ENCODE data around the gene ADRB2. TPM values are rescaled to one million over a fixed set of nuclear protein-coding genes. Genes with fewer than 3 reads are reported as not detected.

The ADRB2 gene
- total RNA-seq, 1 experiment from 2014 or later: 0.26 TPM

- H2BK15ac ChIP-seq (ENCODE audit: low read depth, low read length): no peak overlapping the region
- H3T11ph ChIP-seq (ENCODE audit: low read length): no peak overlapping the region
- H2BK5ac ChIP-seq (ENCODE audit: insufficient read length, low read length): no peak overlapping the region
- no peak overlapping the region for H2BK12ac ChIP-seq (ENCODE audit: insufficient read length, low read depth, low read length)
- no peak for DNase-seq
- H3K4me1 Mint-ChIP-seq: no peaks in the 10 kb centered on the region
- no peaks in the 10 kb centered on the region for H4K20me1 ChIP-seq (ENCODE audit: control insufficient read depth, insufficient read depth, insufficient read length)
- H3K4me2 ChIP-seq (ENCODE audit: insufficient read depth, insufficient read length, low read length): no peak overlapping the region
- H3K36me3 Mint-ChIP-seq (ENCODE audit: insufficient read depth in 1 of 3, low read depth in 3 of 3): no peaks in the 10 kb centered on the region
- no peak overlapping the region for H3K4me3 Mint-ChIP-seq
- no peaks in the 10 kb centered on the region for H3K27me3 ChIP-seq (ENCODE audit: insufficient read depth, low read length)
- H3K56ac ChIP-seq (ENCODE audit: insufficient read length, low read depth, low read length): no peak overlapping the region
- H2BK120ac ChIP-seq (ENCODE audit: low read depth, low read length, poor library complexity, severe bottlenecking): no peak overlapping the region
- no peaks in the 10 kb centered on the region for H3K9me3 Mint-ChIP-seq
- H3K27ac Mint-ChIP-seq: no peak overlapping the region; a peak in 1 of 7 replicates
- H3K23me2 ChIP-seq (ENCODE audit: insufficient read length, low read depth, low read length, poor library complexity, severe bottlenecking): no peaks in the 10 kb centered on the region
- no peak overlapping the region for H2BK20ac ChIP-seq (ENCODE audit: low read depth, low read length, poor library complexity, severe bottlenecking)
- TF ChIP-seq CTCF (conservative IDR thresholded peaks at IDR 0.05): no peak
- no peak overlapping the region for H3K18ac ChIP-seq (ENCODE audit: insufficient read length, low read depth, low read length)
- no peaks in the 10 kb centered on the region for H3K79me2 ChIP-seq (ENCODE audit: insufficient read depth, low read length)
- no peak overlapping the region for H3K4ac ChIP-seq (ENCODE audit: low read depth, low read length)
- H2AFZ ChIP-seq (ENCODE audit: low read length): no peak overlapping the region
- H3K79me1 ChIP-seq (ENCODE audit: insufficient read depth, low read depth, low read length, poor library complexity, severe bottlenecking): no peaks in the 10 kb centered on the region
- no peak overlapping the region for H2AK5ac ChIP-seq (ENCODE audit: insufficient read length, low read length)
- H4K5ac ChIP-seq (ENCODE audit: insufficient read length, low read depth, low read length): no peak overlapping the region
- peaks cover 1% of the 10 kb centered on the region; the same call in 1 of the 2 replicates for H3K27me3 Mint-ChIP-seq (ENCODE audit: low read depth)
- H3K23ac ChIP-seq (ENCODE audit: insufficient read length, low read depth, low read length): no peak overlapping the region
- H4K8ac ChIP-seq (replicated peaks; ENCODE audit: insufficient read length, low read depth, low read length): no peak overlapping the region
- H4K91ac ChIP-seq (ENCODE audit: insufficient read length, low read depth, low read length): no peak overlapping the region
- H3K9ac ChIP-seq (ENCODE audit: extremely low read depth, insufficient read length, low read length): no peak overlapping the region
- no peaks in the 10 kb centered on the region for H3K9me3 ChIP-seq (ENCODE audit: control insufficient read depth, low read depth, low read length)
- H3K14ac ChIP-seq (ENCODE audit: insufficient read depth, low read length): no peak overlapping the region
- H3K4me1 ChIP-seq (ENCODE audit: insufficient read depth, low read length): no peaks in the 10 kb centered on the region
- H3K27ac ChIP-seq (ENCODE audit: insufficient read length, low read depth, low read length): no peak overlapping the region
These were observed 35.1 kb upstream of the ADRB2 start for GRCh38 chr5:148791334-148791667.

All from H9 (cell line).